H9 (cell line): ENCODE measurements around the gene TLX1. TPM values are rescaled to one million over a fixed set of nuclear protein-coding genes. Genes with fewer than 3 reads are reported as not detected.

Experiments used
- DNase-seq: peaks from one replicate; pipeline ENCODE4 v3.0.0-alpha.2; 2017
- H2AFZ ChIP-seq: one replicate; pipeline ENCODE4 v1.6.1; 2013; ENCODE audit warnings: mild to moderate bottlenecking, low read length, control low read depth, moderate library complexity
- H2AK5ac ChIP-seq: 2 replicates; pipeline ENCODE4 v1.6.1; 2013; ENCODE audit warnings: low read length, control low read depth, mixed read lengths; ENCODE audit not compliant: insufficient read length
- H2BK120ac ChIP-seq: one replicate; pipeline ENCODE4 v1.6.1; 2013; ENCODE audit warnings: low read depth, mild to moderate bottlenecking, low read length, control low read depth, inconsistent platforms; ENCODE audit not compliant: poor library complexity, severe bottlenecking
- H2BK12ac ChIP-seq: 2 replicates; pipeline ENCODE4 v1.6.1; 2013; ENCODE audit warnings: low read length, control low read depth, mixed read lengths, low read depth; ENCODE audit not compliant: insufficient read length
- H2BK15ac ChIP-seq: 2 replicates; pipeline ENCODE4 v1.6.1; 2013; ENCODE audit warnings: low read depth, low read length, control low read depth
- H2BK20ac ChIP-seq: one replicate; pipeline ENCODE4 v1.6.1; 2013; ENCODE audit warnings: low read depth, mild to moderate bottlenecking, low read length, control low read depth, inconsistent platforms; ENCODE audit not compliant: poor library complexity, severe bottlenecking
- H2BK5ac ChIP-seq: 2 replicates; pipeline ENCODE4 v1.6.1; 2013; ENCODE audit warnings: low read length, control low read depth, mixed read lengths; ENCODE audit not compliant: insufficient read length
- H3K14ac ChIP-seq: 2 replicates; pipeline ENCODE4 v1.6.1; 2013; ENCODE audit warnings: low read length, control low read depth; ENCODE audit not compliant: insufficient read depth
- H3K18ac ChIP-seq: 2 replicates; pipeline ENCODE4 v1.6.1; 2013; ENCODE audit warnings: low read depth, mild to moderate bottlenecking, mixed read lengths, low read length, control low read depth; ENCODE audit not compliant: insufficient read length
- H3K23ac ChIP-seq: 2 replicates; pipeline ENCODE4 v1.6.1; 2013; ENCODE audit warnings: low read length, control low read depth, mixed read lengths, low read depth; ENCODE audit not compliant: insufficient read length
- H3K23me2 ChIP-seq: 2 replicates; pipeline ENCODE4 v1.6.1; 2013; ENCODE audit warnings: low read depth, mild to moderate bottlenecking, mixed read lengths, low read length, control low read depth; ENCODE audit not compliant: insufficient read length, poor library complexity, severe bottlenecking
- H3K27ac ChIP-seq: 2 replicates; pipeline ENCODE4 v1.5.1; 2013; ENCODE audit warnings: low read length, control low read depth, mixed read lengths, low read depth; ENCODE audit not compliant: insufficient read length
- H3K27me3 ChIP-seq: 2 replicates; pipeline ENCODE4 v1.6.1; 2013; ENCODE audit warnings: low read length, control low read depth, inconsistent platforms; ENCODE audit not compliant: insufficient read depth
- H3K4ac ChIP-seq: 2 replicates; pipeline ENCODE4 v1.6.1; 2013; ENCODE audit warnings: low read depth, mild to moderate bottlenecking, control low read depth, inconsistent platforms, low read length, moderate library complexity
- H3K4me1 ChIP-seq: 2 replicates; pipeline ENCODE4 v1.6.1; 2013; ENCODE audit warnings: low read length, control low read depth, inconsistent platforms; ENCODE audit not compliant: insufficient read depth
- H3K4me2 ChIP-seq: 2 replicates; pipeline ENCODE4 v1.6.1; 2013; ENCODE audit warnings: low read length, control low read depth, mixed read lengths; ENCODE audit not compliant: insufficient read length, insufficient read depth
- H3K56ac ChIP-seq: 2 replicates; pipeline ENCODE4 v1.6.1; 2013; ENCODE audit warnings: low read depth, mild to moderate bottlenecking, mixed read lengths, low read length, control low read depth; ENCODE audit not compliant: insufficient read length
- H3K79me1 ChIP-seq: 2 replicates; pipeline ENCODE4 v1.6.1; 2013; ENCODE audit warnings: low read depth, mild to moderate bottlenecking, moderate library complexity, low read length, control low read depth, inconsistent platforms; ENCODE audit not compliant: insufficient read depth, poor library complexity, severe bottlenecking
- H3K79me2 ChIP-seq: 2 replicates; pipeline ENCODE4 v1.6.1; 2013; ENCODE audit warnings: low read length, control low read depth, inconsistent platforms; ENCODE audit not compliant: insufficient read depth
- H3K9ac ChIP-seq: 2 replicates; pipeline ENCODE4 v1.6.1; 2013; ENCODE audit warnings: low read length, control low read depth, mixed read lengths; ENCODE audit not compliant: insufficient read length; ENCODE audit errors: extremely low read depth
- H3K9me3 ChIP-seq: one replicate; pipeline ENCODE4 v1.6.1; 2013; ENCODE audit warnings: low read depth, low read length, inconsistent platforms; ENCODE audit not compliant: control insufficient read depth
- H3T11ph ChIP-seq: one replicate; pipeline ENCODE4 v1.6.1; 2013; ENCODE audit warnings: mild to moderate bottlenecking, low read length, control low read depth, inconsistent platforms
- H4K20me1 ChIP-seq: one replicate; pipeline ENCODE4 v1.6.1; 2013; ENCODE audit not compliant: control insufficient read depth, insufficient read length, insufficient read depth
- H4K5ac ChIP-seq: 2 replicates; pipeline ENCODE4 v1.6.1; 2013; ENCODE audit warnings: low read depth, mild to moderate bottlenecking, mixed read lengths, low read length, control low read depth; ENCODE audit not compliant: insufficient read length
- H4K8ac ChIP-seq: replicated peaks from 2 replicates; pipeline ENCODE4 v1.6.1; 2013; ENCODE audit warnings: low read length, control low read depth, mixed read lengths, low read depth; ENCODE audit not compliant: insufficient read length
- H4K91ac ChIP-seq: 2 replicates; pipeline ENCODE4 v1.6.1; 2013; ENCODE audit warnings: low read depth, mild to moderate bottlenecking, moderate library complexity, mixed read lengths, low read length, control low read depth; ENCODE audit not compliant: insufficient read length
- H3K27ac Mint-ChIP-seq, 3 experiments: 2 replicates in 2 of 3; 3 replicates in 1 of 3; pipeline ENCODE4 v1.8.0; 2020 to 2021; ENCODE audit warnings: mixed read lengths in 3 of 3, mild to moderate bottlenecking in 1 of 3, moderate library complexity in 1 of 3
- H3K27me3 Mint-ChIP-seq: 2 replicates; pipeline ENCODE4 v1.8.0; 2021; ENCODE audit warnings: low read depth, mild to moderate bottlenecking, moderate library complexity, mixed read lengths
- H3K36me3 Mint-ChIP-seq, 3 experiments: 2 replicates in 2 of 3; 3 replicates in 1 of 3; pipeline ENCODE4 v1.8.0; 2020 to 2021; ENCODE audit warnings: low read depth in 3 of 3, mixed read lengths in 3 of 3; ENCODE audit not compliant: insufficient read depth in 1 of 3
- H3K4me1 Mint-ChIP-seq, 2 experiments: 2 replicates each; pipeline ENCODE4 v1.8.0; 2020; ENCODE audit warnings: mixed read lengths in 2 of 2
- H3K4me3 Mint-ChIP-seq, 2 experiments: 2 replicates in 1 of 2; 3 replicates in 1 of 2; pipeline ENCODE4 v1.8.0; 2020 to 2021; ENCODE audit warnings: mild to moderate bottlenecking in 2 of 2, mixed read lengths in 2 of 2, moderate library complexity in 1 of 2
- H3K9me3 Mint-ChIP-seq, 2 experiments: 2 replicates in 1 of 2; 3 replicates in 1 of 2; pipeline ENCODE4 v1.8.0; 2020; ENCODE audit warnings: mild to moderate bottlenecking in 2 of 2, mixed read lengths in 2 of 2, moderate library complexity in 1 of 2
- CTCF ChIP-seq: fragments of 200-600 bp; sonication (generic); conservative IDR thresholded peaks from 3 replicates; pipeline ENCODE4 v1.8.0; 2021; ENCODE audit warnings: antibody characterized with exemption, mild to moderate bottlenecking
- WGBS: extraction: QIAGEN DNeasy Blood & Tissue Kit; methylation state at CpG from one replicate; pipeline ENCODE4 v1.1.7; 2013; ENCODE audit warnings: missing lambda C conversion rate, low lambda C conversion rate, mixed read lengths; ENCODE audit not compliant: insufficient read length; ENCODE audit errors: extremely low coverage; 5-methylcytosine and 5-hydroxymethylcytosine counted together
- total RNA-seq: library from RNA; stranded (reverse); gene quantifications from 2 replicates; pipeline ENCODE4 v1.2.1, GENCODE V29; 2021

The TLX1 gene
- total RNA-seq, 1 experiment from 2014 or later = not detected

- Histone ChIP-seq H3K56ac (no peak overlapping the region), H2BK15ac (no peak overlapping the region), H2BK12ac (no peak overlapping the region), H3K27me3 (peaks cover 99% of the 10 kb centered on the region), H2BK120ac (no peak overlapping the region), H2AFZ (no peak overlapping the region), H3K23ac (no peak overlapping the region), H3K18ac (no peak overlapping the region), H3K9me3 (no peaks in the 10 kb centered on the region), H4K5ac (no peak overlapping the region), H2AK5ac (no peak overlapping the region), H3K79me1 (no peaks in the 10 kb centered on the region), H3T11ph (no peak overlapping the region), H3K14ac (no peak overlapping the region), H3K79me2 (no peaks in the 10 kb centered on the region), H4K8ac (no peak overlapping the region), H2BK5ac (no peak overlapping the region), H3K23me2 (no peaks in the 10 kb centered on the region), H3K9ac (no peak overlapping the region), H3K4me1 (no peaks in the 10 kb centered on the region), H3K4me2 (no peak overlapping the region), H4K20me1 (no peaks in the 10 kb centered on the region), H3K27ac (no peak overlapping the region), H2BK20ac (no peak overlapping the region), H3K4ac (no peak overlapping the region), H4K91ac (no peak overlapping the region)
- H3K4me1 Mint-ChIP-seq = peaks cover 12 to 32% of the 10 kb centered on the region in 2 experiments
- H3K27ac Mint-ChIP-seq = no peak overlapping the region
- peak overlapping the region in 1 of 2 experiments; percentile 51; a peak in 4 of 5 replicates for H3K4me3 Mint-ChIP-seq
- H3K36me3 Mint-ChIP-seq = no peaks in the 10 kb centered on the region; a peak in 1 of 7 replicates
- no peak for TF ChIP-seq CTCF
- peaks cover 5 to 10% of the 10 kb centered on the region in 2 experiments; a peak in 3 of 5 replicates for H3K9me3 Mint-ChIP-seq
- no peak for DNase-seq
- WGBS = no CpG with 5 or more reads among the region's 13 CpGs
- H3K27me3 Mint-ChIP-seq = peaks cover 99% of the 10 kb centered on the region
Observed at GRCh38 chr10:101123815-101124617, 7.1 kb upstream of the TLX1 start.
